ENCODE measurements around the gene ALDH16A1.
"Not testable (repeated sequence)": the region's sequence is repeated elsewhere in the genome, so short reads cannot be mapped to it uniquely, and the experiment has no call there.

Gene ALDH16A1

GRCh38 chr19:49465371-49465770 lies 12.3 kb downstream of the ALDH16A1 start:
- no peak for DNase-seq

DNA sequence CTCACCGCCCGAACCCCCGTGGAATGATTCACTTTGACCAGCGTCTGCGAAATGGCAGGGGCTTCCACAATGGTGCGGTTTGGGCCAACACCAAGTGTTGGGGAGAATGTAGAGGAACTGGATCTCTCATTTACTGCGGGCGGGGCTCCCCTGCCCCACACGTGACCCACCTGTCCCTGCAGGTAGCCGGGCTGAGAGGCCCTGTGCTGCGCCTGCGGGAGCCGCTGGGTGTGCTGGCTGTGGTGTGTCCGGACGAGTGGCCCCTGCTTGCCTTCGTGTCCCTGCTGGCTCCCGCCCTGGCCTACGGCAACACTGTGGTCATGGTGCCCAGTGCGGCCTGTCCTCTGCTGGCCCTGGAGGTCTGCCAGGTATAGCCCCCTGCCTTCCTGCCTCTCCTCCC lies 15.2 kb downstream of the ALDH16A1 start:
- DNase-seq = no peak

GRCh38 chr19:49468746-49469447 lies 15.9 kb downstream of the ALDH16A1 start:
- peak; percentile 77 to 99 (median 86) for DNase-seq

DNA sequence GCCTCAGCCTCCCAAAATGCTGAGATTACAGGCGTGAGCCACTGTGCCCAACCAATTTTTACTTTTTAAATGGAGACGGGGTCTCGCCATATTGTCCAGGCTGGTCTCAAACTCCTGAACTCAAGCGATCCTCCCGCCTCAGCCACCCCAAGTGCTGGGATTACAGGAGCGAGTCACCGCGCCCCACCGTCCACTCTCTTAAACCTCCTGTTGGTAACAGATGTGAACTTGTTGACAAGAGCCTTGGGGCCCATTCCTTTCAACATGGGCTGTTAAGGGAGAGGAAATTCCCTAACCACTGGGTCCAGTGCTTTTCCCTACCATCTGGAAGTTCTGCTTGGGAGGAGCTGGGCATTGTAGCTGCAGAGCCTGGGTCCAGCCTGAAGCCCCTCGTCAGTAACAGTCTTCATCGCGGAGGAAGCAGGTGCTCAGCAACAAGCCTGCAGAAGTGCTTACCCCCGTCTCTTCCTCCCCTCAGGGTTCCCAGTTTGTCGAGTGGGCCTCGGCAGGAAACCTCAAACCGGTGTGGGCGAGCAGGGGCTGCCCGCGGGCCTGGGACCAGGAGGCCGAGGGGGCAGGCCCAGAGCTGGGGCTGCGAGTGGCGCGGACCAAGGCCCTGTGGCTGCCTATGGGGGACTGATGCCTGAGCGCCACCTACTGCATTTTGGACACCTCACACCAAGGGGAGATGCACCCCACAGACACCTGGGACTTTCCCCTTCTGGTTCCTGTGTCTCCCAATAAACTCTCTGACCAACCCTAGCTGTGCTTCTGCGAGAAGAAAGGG lies 17.0 kb downstream of the ALDH16A1 start:
- DNase-seq = peak; percentile 60 to 92 (median 78)

DNA sequence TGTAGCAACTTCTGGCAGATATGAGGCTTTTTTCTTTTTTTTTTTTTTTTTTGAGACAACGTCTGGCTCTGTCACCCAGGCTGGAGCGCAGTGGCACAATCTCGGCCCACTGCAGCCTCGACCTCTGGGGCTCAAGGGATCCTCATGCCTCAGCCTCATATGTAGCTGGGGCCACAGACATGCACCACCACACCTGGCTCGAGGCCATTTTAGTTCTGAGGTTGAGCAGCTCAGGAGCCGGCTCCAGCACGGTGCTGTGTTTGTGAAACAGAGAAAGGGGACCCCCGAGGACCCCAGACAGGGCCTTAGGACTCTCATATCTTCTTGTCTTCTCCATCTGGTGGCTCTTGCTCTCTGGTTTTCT lies 17.6 kb downstream of the ALDH16A1 start:
- DNase-seq = no peak

GRCh38 chr19:49472936-49473335 lies 19.9 kb downstream of the ALDH16A1 start:
- no peak for DNase-seq

DNA sequence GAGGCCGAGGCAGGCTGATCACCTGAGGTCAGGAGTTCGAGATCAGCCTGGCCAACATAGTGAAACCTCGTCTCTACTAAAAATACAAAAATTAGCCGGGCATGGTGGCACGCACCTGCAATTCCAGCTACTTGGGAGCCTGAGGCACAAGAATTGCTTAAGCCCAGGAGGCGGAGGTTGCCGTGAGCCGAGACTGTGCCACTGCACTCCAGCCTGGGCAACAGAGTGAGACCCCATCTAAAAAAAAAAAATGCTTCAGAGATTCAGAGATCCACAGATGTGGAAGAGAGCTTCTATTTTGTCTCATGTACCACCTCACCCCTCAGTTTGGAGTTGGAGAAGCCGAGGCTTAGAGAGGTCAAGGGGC lies 20.5 kb downstream of the ALDH16A1 start:
- DNase-seq = not testable (repeated sequence)

DNA sequence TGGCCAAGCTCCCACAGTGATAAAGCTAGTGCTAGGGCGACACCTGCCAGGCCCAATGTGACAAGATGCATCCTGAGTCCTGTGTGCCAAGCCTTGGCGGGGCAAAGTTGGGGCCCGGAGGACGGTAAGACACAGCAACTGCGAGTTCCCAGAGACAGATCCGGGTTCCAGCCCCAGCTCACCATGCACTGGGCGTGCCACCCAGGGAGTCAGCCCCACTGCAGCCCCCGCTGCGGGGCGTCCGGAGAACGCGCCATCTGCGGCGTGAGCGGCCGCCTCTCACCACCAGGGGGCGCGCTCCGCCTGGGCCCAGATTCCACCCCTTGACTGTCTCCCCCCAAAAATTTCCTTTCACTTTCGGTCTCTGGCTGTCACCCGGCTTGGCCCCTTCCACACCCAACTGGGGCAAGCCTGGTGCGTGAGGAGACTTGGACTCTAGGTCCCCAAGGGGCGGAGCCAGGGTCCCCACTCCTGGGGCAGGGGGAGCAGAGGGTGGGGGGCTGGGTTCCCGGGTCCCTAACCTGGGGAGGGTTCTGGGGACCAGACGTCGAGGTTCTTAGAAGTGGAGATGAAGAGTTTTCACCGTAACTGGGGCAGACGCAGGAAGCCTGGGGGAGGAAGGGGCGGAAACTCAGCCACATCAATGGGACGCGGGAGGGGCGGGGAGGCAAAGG lies 21.0 kb downstream of the ALDH16A1 start, which contains the start of gene FLT3LG:
Gene FLT3LG, plus strand, starts transcription at position 348 of the 674 bp plus-strand sequence. CDS start 425 bp downstream, outside the sequence.
- DNase-seq = peak; percentile 83 to 96 (median 86)

DNA sequence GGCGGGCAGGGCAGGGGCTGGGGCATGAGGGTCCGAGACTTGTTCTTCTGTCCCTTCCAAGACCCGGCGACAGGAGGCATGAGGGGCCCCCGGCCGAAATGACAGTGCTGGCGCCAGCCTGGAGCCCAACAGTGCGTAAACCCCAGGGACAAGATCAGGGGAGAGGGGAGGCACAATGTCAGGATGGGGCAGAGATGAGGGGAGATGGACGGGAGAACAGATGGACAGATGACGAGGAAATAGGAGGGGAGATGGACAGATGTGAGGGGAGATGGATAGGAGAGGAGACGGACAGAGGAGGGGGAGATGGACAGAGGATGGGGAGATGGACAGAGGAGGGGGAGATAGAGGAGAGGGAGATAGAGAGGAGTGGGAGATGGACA lies 21.5 kb downstream of the ALDH16A1 start:
- DNase-seq = no peak

- no peak for DNase-seq
These were observed 22.3 kb downstream of the ALDH16A1 start for GRCh38 chr19:49475191-49475917.

DNA sequence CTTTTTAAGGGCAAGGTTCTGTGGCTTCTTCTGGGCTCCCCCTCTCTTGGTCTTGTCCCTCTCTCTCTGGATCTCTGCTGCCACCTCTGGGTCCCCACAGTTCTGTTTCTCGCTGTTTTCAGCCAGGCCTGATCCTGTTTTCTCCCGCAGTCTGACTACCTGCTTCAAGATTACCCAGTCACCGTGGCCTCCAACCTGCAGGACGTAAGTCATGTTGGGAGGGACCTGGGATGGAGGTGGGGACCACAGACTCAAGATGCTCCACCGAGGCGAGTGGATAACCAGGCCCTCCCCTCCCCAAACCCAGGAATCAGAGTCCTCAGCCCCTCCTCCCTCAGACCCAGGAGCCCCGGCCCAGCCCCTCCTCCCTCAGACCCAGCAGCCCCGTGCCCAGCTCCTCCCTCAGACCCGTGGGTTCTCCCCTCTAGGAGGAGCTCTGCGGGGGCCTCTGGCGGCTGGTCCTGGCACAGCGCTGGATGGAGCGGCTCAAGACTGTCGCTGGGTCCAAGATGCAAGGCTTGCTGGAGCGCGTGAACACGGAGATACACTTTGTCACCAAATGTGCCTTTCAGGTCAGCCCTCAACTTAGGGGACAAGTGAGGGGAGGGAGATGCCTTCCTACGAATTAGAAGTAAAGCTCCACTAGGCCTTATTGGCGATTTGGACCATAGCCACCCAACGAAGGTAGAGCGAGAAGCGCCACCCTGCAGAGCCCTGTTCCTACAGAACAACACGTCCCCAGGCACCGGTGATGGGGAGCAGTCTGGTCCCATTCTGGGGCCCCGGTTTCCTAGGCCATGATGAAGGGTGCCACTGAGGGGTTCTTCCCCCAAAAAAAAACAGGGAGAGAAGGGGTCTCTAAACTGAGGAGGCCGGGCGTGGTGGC lies 23.2 kb downstream of the ALDH16A1 start:
- DNase-seq = peak in 3 of 5 donors; percentile 51 to 76 (median 57)

DNA sequence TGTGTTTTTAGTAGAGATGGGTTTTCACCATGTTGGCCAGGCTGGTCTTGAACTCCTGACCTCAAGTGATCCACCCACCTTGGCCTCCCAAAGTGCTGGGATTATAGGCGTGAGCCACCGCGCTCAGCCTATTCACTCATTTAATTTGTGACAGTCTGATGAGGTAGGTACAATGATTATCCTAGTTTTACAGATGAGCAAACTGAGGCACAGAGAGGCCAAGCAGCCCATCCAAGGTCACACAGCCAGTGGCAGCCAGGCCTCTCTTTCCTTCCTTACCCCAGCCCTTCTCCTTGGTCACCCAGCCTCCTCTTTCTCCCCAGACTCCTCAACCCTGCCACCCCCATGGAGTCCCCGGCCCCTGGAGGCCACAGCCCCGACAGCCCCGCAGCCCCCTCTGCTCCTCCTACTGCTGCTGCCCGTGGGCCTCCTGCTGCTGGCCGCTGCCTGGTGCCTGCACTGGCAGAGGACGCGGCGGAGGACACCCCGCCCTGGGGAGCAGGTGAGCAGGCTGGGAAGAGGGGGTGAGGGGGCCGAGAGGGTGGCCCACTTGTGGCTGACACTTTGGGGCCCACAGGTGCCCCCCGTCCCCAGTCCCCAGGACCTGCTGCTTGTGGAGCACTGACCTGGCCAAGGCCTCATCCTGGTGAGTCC lies 27.1 kb downstream of the ALDH16A1 start:
- no peak for DNase-seq

DNA sequence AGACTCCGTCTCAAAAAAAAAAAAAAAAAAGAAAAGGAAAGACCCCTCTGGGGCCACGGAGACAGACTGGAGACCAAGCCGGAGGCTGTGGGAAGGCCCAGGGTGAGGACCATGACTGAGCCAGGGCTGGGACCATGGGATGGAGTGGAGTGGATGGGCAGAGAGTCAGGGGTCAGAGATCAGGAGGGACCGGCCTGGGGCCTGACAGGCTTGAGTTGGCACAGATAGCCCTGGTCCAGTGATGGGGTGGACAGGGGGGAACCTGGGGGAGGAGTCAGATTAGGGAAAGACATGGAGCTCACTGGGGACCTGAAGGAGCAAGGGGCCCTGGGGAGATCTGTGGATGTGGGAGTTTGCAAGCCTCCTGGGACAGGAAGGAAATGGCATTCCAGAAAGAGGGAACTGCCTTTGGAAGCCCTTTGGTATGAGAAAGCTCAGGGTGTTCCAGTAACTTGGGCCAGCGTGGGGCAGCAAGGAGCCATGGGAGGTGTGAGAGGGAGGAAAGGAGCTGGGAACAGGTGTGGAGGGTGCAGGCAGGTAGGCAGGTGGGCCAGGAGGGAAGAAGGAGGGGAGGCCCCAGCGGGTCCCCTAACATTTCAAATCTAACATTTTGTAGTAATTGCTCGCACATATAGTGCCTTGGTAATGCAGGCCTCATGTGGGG lies 28.1 kb downstream of the ALDH16A1 start:
- no peak for DNase-seq

- DNase-seq = no peak
These were observed 33.2 kb downstream of the ALDH16A1 start for GRCh38 chr19:49486232-49486631.

- DNase-seq = no peak
These were observed 33.8 kb downstream of the ALDH16A1 start for GRCh38 chr19:49486710-49487276.

DNA sequence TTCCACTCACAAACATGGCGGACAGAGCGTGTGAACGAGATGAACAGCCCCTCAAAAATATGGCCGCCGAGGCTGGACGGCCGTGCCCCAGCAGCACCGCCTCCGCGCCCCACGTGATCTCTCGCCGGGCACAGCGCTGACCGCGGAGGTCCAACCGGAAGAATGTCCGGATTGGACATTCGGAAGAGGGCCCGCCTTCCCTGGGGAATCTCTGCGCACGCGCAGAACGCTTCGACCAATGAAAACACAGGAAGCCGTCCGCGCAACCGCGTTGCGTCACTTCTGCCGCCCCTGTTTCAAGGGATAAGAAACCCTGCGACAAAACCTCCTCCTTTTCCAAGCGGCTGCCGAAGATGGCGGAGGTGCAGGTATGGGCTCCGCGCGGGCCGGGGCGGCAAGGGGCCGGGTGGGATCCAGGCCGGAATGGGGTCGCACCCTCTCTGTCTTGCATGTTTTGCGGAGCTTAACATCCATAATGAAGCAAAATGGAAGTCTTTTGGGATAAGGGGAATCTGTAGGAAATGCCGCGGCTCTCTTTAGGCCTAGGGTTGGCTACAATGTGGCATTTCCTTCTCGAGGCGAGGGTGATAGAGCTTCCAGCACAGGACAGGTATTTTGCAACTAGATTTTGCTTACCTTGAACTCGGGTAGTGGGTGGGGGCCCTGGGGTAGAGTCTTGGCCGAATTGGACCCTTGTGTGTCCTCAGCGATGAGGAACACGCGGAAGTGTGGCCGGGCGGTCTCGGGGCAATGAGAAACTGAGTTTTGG lies 34.4 kb downstream of the ALDH16A1 start, which contains the start of gene RPL13A:
Gene RPL13A, plus strand, starts transcription at position 332 of the 769 bp plus-strand sequence. Its CDS starts 22 bp downstream, at position 354.
- peak; percentile 99 to 100 (median 99) for DNase-seq

- no peak for DNase-seq
These were observed 35.2 kb downstream of the ALDH16A1 start for GRCh38 chr19:49488046-49488862.

GRCh38 chr19:49488863-49489537 lies 36.0 kb downstream of the ALDH16A1 start:
- no peak for DNase-seq

Data from T-helper 1 cell (primary cell).